ENCODE data around the gene KLK15.

GRCh38 chr19:50794876-50795663 lies 38.3 kb downstream of the KLK15 start:
- TF ChIP-seq CTCF (IDR thresholded peaks at IDR 0.05): no peak
- TF ChIP-seq POLR2A (IDR thresholded peaks at IDR 0.05): no peak
- TF ChIP-seq EP300 (IDR thresholded peaks at IDR 0.05): no peak

Measured in tibial nerve (tissue), 4 donors.